Measurements from ENCODE around the gene C19orf81. TPM values are rescaled to one million over a fixed set of nuclear protein-coding genes. Genes with fewer than 3 reads are reported as not detected.

Gene C19orf81
- total and polyA plus RNA-seq, 9 of the 15 experiments (the other 6 are each of a cell fraction or from before 2014, with no cell fraction given) = 2.5 to 42.9 (median 33.0) TPM; not detected in 4

DNA sequence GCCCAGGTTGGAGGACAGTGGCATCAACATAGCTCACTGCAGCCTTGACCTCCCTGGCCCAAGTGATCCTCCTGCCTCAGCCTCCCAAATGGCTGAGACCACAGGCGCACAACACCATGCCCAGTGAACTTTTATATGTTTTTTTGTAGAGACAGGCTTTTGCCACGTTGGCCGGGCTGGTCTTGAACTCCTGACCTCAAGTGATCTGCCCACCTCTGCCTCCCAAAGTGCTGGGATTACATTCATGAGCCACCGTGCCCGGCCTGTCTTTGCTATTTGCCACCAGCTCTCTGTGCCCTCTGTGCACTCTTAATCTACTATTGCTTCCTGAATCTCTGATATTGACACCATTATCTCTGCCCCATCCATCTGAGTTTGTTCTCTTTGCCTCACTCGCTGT lies 46.7 kb upstream of the C19orf81 start (continued):
- TF ChIP-seq CUX1 (CRISPR knock-in tag; IDR thresholded peaks at IDR 0.05) (no peak), MAZ (CRISPR knock-in tag; conservative IDR thresholded peaks at IDR 0.05 in 1 of 2, IDR thresholded peaks at IDR 0.05 in 1 of 2) (peak in 1 of 2 experiments; percentile 9; a peak in 1 of 4 replicates), ZKSCAN3 (CRISPR knock-in tag; IDR thresholded peaks at IDR 0.05) (no peak)

GRCh38 chr19:50602935-50603334 lies 46.3 kb upstream of the C19orf81 start:
- intact Hi-C loops (cut with micrococcal nuclease) (loop anchor here (5.0 kb wide), 1 partner anchor 66 kb away; no protein-coding TSS in a partner anchor), in situ Hi-C loops (cut with MboI) (no loop called here)
- CTCF ChIA-PET (ENCODE audit: low intra/inter-chr PET ratio) = no interaction called here
- FAIRE-seq (peak; percentile 52), DNase-seq (ENCODE audit: extremely low read depth in 1 of 4, low spot score in 3 of 4) (peak in 3 of 4 experiments; percentile 27 to 63 (median 43)), ATAC-seq (no peak)
- Histone ChIP-seq H3K9me1 (ENCODE audit: control insufficient read depth, insufficient read depth, low read length) (no peaks in the 10 kb centered on the region), H3K36me3 (ENCODE audit: control insufficient read depth, insufficient read depth, low read length) (no peaks in the 10 kb centered on the region), H3K27ac (ENCODE audit: extremely low read depth, low read depth, low read length) (peak overlapping the region; percentile 28; the same call in 1 of the 3 replicates), H3K79me2 (ENCODE audit: control insufficient read depth, insufficient read depth, low read length) (no peaks in the 10 kb centered on the region), H3K4me1 (replicated peaks in 1 of 2; ENCODE audit: control insufficient read depth in 2 of 2, insufficient read depth in 2 of 2, low read length in 2 of 2) (peaks cover 37 to 39% of the 10 kb centered on the region in 2 experiments), H3K4me3 (no peak overlapping the region), H3K9ac (ENCODE audit: insufficient read depth in 1 of 2, low read depth in 2 of 2, low read length in 2 of 2) (no peak overlapping the region), H4K20me1 (replicated peaks; ENCODE audit: control insufficient read depth, insufficient read depth, low read length) (no peaks in the 10 kb centered on the region), H3K27me3 (ENCODE audit: control insufficient read depth in 2 of 2, insufficient read depth in 2 of 2, low read length in 2 of 2) (no peaks in the 10 kb centered on the region), H3K9me3 (replicated peaks; ENCODE audit: control insufficient read depth, insufficient read depth, low read depth, low read length) (0 out of 2 replicates have a peak, but pooled peaks cover 3% of the 10 kb centered on the region), H3K4me2 (ENCODE audit: insufficient read depth, low read length) (peak overlapping the region; percentile 63), H2AFZ (ENCODE audit: low read depth, low read length) (peak overlapping the region; percentile 33; the same call in 1 of the 2 replicates)
- POLR2A ChIA-PET = no interaction called here
- WGBS (ENCODE audit: insufficient coverage, low coverage, missing lambda C conversion rate) = 0% methylated on average over 2 of the region's 4 CpGs
- no TSS peak for BruUV-seq (replicated peaks)
- TF ChIP-seq HINFP (tag; conservative IDR thresholded peaks at IDR 0.05; ENCODE audit: low read depth) (0 out of 2 replicates have a peak, but pooled peaks have one; percentile 35), EP400 (IDR thresholded peaks at IDR 0.05) (no peak), GATA2 (CRISPR knock-in tag; IDR thresholded peaks at IDR 0.05) (peak; percentile 56; the same call in 1 of the 2 replicates), HDAC1 (IDR thresholded peaks at IDR 0.05) (peak in 1 of 2 experiments; percentile 71; a peak in 2 of 4 replicates), SMARCE1 (IDR thresholded peaks at IDR 0.05) (peak; percentile 82)
- TF ChIP-seq, protein P1, sequence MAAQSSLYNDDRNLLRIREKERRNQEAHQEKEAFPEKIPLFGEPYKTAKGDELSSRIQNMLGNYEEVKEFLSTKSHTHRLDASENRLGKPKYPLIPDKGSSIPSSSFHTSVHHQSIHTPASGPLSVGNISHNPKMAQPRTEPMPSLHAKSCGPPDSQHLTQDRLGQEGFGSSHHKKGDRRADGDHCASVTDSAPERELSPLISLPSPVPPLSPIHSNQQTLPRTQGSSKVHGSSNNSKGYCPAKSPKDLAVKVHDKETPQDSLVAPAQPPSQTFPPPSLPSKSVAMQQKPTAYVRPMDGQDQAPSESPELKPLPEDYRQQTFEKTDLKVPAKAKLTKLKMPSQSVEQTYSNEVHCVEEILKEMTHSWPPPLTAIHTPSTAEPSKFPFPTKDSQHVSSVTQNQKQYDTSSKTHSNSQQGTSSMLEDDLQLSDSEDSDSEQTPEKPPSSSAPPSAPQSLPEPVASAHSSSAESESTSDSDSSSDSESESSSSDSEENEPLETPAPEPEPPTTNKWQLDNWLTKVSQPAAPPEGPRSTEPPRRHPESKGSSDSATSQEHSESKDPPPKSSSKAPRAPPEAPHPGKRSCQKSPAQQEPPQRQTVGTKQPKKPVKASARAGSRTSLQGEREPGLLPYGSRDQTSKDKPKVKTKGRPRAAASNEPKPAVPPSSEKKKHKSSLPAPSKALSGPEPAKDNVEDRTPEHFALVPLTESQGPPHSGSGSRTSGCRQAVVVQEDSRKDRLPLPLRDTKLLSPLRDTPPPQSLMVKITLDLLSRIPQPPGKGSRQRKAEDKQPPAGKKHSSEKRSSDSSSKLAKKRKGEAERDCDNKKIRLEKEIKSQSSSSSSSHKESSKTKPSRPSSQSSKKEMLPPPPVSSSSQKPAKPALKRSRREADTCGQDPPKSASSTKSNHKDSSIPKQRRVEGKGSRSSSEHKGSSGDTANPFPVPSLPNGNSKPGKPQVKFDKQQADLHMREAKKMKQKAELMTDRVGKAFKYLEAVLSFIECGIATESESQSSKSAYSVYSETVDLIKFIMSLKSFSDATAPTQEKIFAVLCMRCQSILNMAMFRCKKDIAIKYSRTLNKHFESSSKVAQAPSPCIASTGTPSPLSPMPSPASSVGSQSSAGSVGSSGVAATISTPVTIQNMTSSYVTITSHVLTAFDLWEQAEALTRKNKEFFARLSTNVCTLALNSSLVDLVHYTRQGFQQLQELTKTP (IDR thresholded peaks at IDR 0.05; ENCODE audit: low read depth in 1 of 2, partially characterized antibody in 2 of 2) = peak; percentile 31 to 41

All from K562 (cell line).